Erythroblast (primary cell): ENCODE results near the gene ETS2.

Experiments used
- GATA1 ChIP-seq: IDR thresholded peaks from 2 replicates; pipeline ENCODE4 v1.6.1; 2011; ENCODE audit warnings: low read depth, mild to moderate bottlenecking, control low read depth, low read length, moderate library complexity
- POLR2A ChIP-seq: IDR thresholded peaks from 2 replicates; pipeline ENCODE4 v1.6.1; 2011; ENCODE audit warnings: mild to moderate bottlenecking, low read length

DNA sequence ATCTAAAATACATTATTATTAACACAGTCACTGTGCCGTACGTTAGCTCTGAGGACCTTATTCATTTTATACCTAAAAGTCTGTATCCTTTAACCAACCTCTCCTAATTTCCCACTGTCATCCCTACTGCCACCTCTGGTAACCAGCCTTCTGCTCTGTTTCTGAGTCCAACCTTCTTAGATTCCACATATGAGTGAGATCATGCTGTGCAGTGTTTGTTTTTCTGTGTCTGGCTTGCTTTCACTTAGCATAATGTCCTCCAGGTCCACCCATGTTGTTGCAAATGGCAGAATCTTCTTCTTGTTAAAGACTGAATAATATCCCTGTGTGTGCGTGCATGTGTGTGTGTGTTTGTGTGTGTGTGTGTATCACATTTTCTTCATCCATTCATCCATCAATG, 64.2 kb downstream of the ETS2 start:
- TF ChIP-seq POLR2A, result no peak
- TF ChIP-seq GATA1, result no peak
